WI38 (cell line): Measurements from ENCODE around the gene PCBP3.
"Not testable (repeated sequence)": the region's sequence is repeated elsewhere in the genome, so short reads cannot be mapped to it uniquely, and the experiment has no call there.

Experiments used
- H3K4me3 ChIP-seq: 2 replicates; pipeline ENCODE4 v1.5.1; 2011; ENCODE audit warnings: low read depth, mild to moderate bottlenecking, control low read depth, low read length
- TF ChIP-seq, protein P1 (sequence below): IDR thresholded peaks from 2 replicates; pipeline ENCODE4 v1.5.1; 2012; ENCODE audit warnings: low read depth, mild to moderate bottlenecking, control low read depth, low read length

Gene PCBP3

DNA sequence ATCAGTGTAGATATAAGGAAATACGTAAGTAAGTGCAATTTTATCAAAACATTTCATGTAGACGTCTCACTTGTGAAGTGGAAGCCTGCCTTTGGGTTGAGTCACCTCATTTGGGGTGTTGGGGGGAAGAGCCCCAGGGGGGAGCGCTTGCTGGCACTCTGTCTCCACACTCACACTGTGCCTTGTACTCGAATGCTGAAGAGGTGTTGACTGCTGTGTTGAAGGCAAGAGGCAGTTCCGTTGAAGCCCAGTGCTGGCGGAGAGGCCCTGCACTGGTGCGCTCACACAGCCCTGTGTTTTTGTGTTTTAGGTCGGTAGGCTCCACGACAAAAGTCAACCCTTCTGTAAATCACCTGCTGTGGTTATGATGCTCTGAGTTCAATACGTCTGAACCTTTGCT lies 206.1 kb downstream of the PCBP3 start:
- TF ChIP-seq, protein P1, sequence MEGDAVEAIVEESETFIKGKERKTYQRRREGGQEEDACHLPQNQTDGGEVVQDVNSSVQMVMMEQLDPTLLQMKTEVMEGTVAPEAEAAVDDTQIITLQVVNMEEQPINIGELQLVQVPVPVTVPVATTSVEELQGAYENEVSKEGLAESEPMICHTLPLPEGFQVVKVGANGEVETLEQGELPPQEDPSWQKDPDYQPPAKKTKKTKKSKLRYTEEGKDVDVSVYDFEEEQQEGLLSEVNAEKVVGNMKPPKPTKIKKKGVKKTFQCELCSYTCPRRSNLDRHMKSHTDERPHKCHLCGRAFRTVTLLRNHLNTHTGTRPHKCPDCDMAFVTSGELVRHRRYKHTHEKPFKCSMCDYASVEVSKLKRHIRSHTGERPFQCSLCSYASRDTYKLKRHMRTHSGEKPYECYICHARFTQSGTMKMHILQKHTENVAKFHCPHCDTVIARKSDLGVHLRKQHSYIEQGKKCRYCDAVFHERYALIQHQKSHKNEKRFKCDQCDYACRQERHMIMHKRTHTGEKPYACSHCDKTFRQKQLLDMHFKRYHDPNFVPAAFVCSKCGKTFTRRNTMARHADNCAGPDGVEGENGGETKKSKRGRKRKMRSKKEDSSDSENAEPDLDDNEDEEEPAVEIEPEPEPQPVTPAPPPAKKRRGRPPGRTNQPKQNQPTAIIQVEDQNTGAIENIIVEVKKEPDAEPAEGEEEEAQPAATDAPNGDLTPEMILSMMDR: no peak
- H3K4me3 ChIP-seq: no peak overlapping the region

DNA sequence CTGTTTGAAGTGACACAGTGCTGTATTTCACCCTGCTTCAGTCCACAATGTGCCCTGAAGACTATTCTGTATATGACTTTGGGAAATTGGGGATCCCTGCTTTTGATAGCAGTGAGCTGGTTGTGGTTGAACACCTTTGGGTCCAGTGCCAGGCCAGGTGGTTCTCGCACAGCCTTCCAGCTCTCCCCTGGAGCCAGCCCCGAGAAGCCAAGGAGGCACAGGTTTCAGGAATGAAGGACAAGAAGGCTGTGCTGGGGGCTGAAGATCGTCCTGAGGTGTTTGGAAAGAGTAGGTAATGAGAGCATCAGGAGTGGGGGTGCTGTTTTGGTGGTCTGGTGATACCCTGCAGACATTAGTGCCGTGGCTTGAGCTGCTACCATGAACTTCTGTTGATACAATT lies 206.7 kb downstream of the PCBP3 start:
- H3K4me3 ChIP-seq: no peak overlapping the region
- TF ChIP-seq, protein P1: no peak

DNA sequence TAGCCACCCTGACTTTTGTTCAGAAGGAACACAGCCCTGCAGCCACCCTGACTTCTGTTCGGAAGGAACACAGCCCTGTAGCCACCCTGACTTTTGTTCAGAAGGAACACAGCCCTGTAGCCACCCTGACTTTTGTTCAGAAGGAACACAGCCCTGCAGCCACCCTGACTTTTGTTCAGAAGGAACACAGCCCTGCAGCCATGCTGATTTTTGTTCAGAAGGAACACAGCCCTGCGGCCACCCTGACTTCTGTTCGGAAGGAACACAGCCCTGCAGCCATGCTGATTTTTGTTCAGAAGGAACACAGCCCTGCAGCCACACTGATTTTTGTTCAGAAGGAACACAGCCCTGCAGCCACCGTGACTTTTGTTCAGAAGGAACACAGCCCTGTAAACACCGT lies 208.9 kb downstream of the PCBP3 start:
- not testable (repeated sequence) for H3K4me3 ChIP-seq

DNA sequence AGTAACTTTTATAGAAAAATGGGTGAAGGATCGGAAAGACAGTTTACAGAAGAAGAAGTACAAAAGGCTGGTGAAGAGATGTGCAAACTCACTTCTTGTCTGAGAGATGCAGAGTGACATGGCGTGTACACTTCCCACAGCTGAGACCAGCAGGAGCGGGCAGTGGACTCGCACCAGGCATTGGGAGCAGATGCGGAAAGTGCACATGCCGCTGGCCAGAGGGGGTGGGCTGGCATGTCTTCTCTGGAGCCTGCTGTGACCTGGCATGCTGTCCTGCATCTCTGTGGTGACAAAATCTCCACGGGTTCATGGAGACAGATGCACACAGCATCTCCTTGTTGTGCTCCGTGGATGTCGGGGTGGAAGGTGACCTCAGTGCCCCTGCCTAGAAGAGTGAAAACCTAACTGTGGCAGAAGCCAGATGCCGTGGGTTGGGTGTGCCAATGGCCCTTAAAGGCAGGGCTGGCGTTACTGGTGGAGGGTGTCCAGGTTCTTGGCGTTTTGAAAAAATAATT lies 209.4 kb downstream of the PCBP3 start:
- TF ChIP-seq, protein P1: no peak
- no peak overlapping the region for H3K4me3 ChIP-seq

DNA sequence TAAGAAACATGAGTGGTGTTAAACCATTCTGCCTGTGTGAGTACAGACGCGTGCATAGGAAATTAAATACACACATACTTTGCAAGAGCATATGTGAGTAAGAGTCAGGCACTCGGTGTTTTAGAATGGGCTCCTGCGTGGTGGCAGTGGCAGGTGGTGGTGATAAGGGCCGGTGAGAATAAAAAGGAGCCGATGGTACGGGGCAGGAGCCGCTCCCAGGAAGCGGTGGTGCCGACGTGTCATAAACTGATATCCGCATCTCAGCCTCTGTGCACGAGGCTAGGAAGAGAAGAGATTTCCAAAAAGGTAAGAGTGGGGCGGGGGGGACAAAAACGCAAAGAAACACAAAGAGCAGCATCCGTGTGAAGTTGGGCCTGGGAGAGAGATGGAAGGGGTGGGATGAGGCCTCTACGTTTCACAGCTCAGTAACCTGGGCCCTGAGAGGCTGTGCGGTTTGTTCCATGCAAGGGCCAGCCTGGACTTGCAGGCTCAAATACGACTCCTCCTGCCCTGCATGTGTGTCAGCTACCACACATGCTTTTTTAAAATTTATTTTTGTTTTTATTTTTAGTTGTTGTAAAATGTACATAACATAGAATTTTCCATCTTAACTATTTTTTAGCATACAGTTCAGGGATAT lies 210.3 kb downstream of the PCBP3 start:
- no peak overlapping the region for H3K4me3 ChIP-seq
- TF ChIP-seq, protein P1: no peak

DNA sequence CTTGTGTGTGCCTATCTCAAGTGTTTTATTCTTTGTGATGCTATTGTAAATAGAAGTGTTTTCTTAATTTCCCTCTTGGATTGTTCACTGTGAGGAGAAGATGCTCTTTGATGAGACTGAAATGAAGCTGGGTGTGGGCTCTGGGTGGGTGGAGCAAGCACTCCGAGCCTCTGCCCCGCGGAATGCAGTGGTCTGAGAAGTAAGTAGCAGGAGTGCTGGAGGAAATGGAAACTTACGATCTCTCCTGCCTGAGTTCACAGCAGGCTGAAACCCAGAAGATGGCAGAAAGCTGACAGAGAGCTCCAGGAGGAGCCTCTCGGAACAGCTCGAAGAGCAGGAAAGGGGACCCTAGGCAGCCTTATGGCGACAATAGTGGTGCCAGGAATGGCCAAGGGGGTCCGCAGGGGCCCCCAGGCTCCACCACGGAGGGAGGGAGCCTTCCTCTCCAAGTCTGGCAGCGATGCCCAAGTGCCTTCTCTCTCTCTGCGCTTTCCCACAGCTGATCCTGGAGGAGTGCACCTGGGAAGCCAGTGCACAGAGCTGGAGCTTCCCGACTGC lies 211.2 kb downstream of the PCBP3 start:
- TF ChIP-seq, protein P1: no peak

DNA sequence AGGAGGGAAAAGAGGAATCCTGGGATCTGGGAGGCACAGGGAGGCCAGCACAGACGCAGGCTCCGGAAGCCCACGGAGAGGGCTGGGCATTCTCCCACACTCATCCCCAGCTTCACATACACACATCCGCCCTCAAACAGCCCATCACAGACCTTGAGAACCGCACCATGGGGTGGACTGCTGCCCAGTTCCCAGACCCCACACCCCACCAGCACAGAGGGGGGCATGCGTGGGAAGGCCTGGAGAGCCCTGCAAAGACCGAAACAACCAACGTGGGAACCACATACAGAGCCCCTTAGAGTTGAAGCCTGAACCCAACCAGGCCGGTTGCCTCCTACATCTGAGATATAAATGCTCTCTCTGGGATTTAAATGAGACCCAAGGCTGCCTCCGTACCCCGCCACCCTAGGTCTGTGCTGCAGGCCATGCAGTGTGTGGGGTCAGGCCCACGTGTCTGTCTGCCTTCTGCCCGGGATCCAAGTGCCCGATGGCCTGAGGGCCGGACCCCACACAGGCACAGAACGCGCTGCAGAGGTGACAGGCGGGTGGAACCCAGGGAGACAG lies 211.8 kb downstream of the PCBP3 start:
- no peak overlapping the region for H3K4me3 ChIP-seq
- TF ChIP-seq, protein P1: no peak

More for the DNA sequence above, 211.2 kb downstream of the PCBP3 start:
- H3K4me3 ChIP-seq: no peak overlapping the region

DNA sequence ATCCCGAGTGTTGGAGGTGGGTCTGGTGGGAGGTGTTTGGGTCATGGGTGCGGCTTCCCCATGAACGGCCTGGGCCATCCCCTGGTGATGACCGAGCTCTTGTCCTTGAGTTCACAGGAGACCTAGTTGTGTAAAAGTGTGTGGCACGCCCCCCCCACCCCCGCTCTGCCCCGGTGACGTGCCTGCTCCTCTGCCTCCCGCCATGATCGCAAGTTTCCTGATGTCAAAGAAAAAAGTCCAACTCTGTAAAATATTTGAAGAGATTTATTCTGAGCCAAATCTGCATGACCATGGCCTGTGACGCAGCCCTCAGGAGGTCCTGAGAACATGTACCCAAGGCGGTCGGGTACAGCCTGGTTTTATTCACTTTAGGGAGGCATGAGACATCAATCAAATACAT lies 212.9 kb downstream of the PCBP3 start:
- no peak overlapping the region for H3K4me3 ChIP-seq
- TF ChIP-seq, protein P1: no peak
